Endothelial cell of umbilical vein (primary cell): ENCODE results near the gene ILF2. TPM values are rescaled to one million over a fixed set of nuclear protein-coding genes. Genes with fewer than 3 reads are reported as not detected.

Experiments
- BruUV-seq: library from RNA; stranded (reverse); fragments of 400-500 nt; replicated peaks from 2 replicates; lab custom pipeline; 2021; lab: Mats Ljungman, UMichigan
- CTCF ChIA-PET: fragments of 300-600, 350-600 bp; sonication (Branson Sonifier 250); formaldehyde crosslinking; loops from one replicate; lab custom pipeline; 2021; ENCODE audit warnings: antibody characterized with exemption, inconsistent platforms; lab: Charles Lee
- POLR2A ChIA-PET: fragments of 300-600, 350-600 bp; sonication (Branson Sonifier 250); formaldehyde crosslinking; loops from one replicate; lab custom pipeline; 2021; ENCODE audit warnings: antibody characterized with exemption, inconsistent platforms; lab: Charles Lee
- DNase-seq: peaks from one replicate; pipeline ENCODE4 v3.0.0-alpha.2; 2011; ENCODE audit warnings: low read depth, low spot score
- FAIRE-seq: peaks from 2 replicates; lab custom pipeline; 2011; peaks lifted over from hg19 to GRCh38; lab: Jason Lieb, UNC
- H2AFZ ChIP-seq: 2 replicates; pipeline ENCODE4 v1.6.0; 2012; ENCODE audit warnings: low read depth, low read length, control low read depth, inconsistent platforms
- H3K27ac ChIP-seq: 2 replicates; pipeline ENCODE4 v1.5.1; 2011; ENCODE audit warnings: low read depth, mild to moderate bottlenecking, control low read depth, low read length, moderate library complexity; ENCODE audit not compliant: insufficient read depth
- H3K27me3 ChIP-seq, 2 experiments: 2 replicates each; pipeline versions ENCODE4 v1.6.0 to v1.6.1; 2011; ENCODE audit warnings: low read length in 2 of 2, mixed read lengths in 1 of 2; ENCODE audit not compliant: control insufficient read depth in 2 of 2, insufficient read depth in 2 of 2
- H3K36me3 ChIP-seq, 2 experiments: 2 replicates in 1 of 2; 3 replicates in 1 of 2; pipeline ENCODE4 v1.5.1; 2011; ENCODE audit warnings: low read length in 2 of 2, mild to moderate bottlenecking in 1 of 2, moderate library complexity in 1 of 2; ENCODE audit not compliant: control insufficient read depth in 2 of 2, insufficient read depth in 2 of 2; ENCODE audit errors: extremely low read depth in 1 of 2
- H3K4me1 ChIP-seq: 3 replicates; pipeline ENCODE4 v1.5.1; 2011; ENCODE audit warnings: mild to moderate bottlenecking, low read length; ENCODE audit not compliant: control insufficient read depth, insufficient read depth; ENCODE audit errors: extremely low read depth
- H3K4me2 ChIP-seq: 2 replicates; pipeline ENCODE4 v1.6.1; 2011; ENCODE audit warnings: low read length, control low read depth, mixed read lengths; ENCODE audit not compliant: insufficient read depth
- H3K4me3 ChIP-seq, 3 experiments: fragments of 200-600 bp in 1 of 3; sonication (generic), shearing (Covaris generic) in 1 of 3; replicated peaks in 1 of 3; 2 replicates each; pipeline ENCODE4 v1.5.1; 2011 to 2016; ENCODE audit warnings: control low read depth in 3 of 3, low read length in 3 of 3, mild to moderate bottlenecking in 2 of 3, inconsistent platforms in 1 of 3, low read depth in 1 of 3, moderate library complexity in 1 of 3; ENCODE audit not compliant: insufficient read depth in 1 of 3
- H3K79me2 ChIP-seq: 2 replicates; pipeline ENCODE4 v1.6.0; 2012; ENCODE audit warnings: low read length, inconsistent platforms; ENCODE audit not compliant: control insufficient read depth, insufficient read depth
- H3K9ac ChIP-seq: replicated peaks from 2 replicates; pipeline ENCODE3; 2011; ENCODE audit warnings: low read length, control low read depth; ENCODE audit not compliant: insufficient read depth; ENCODE audit errors: extremely low read depth
- H3K9me1 ChIP-seq: replicated peaks from 3 replicates; pipeline ENCODE4 v1.6.0; 2011; ENCODE audit warnings: mild to moderate bottlenecking, low read length; ENCODE audit not compliant: control insufficient read depth, insufficient read depth; ENCODE audit errors: extremely low read depth
- H3K9me3 ChIP-seq: replicated peaks from 2 replicates; pipeline ENCODE4 v1.5.1; 2012; ENCODE audit warnings: low read length, inconsistent platforms; ENCODE audit not compliant: control insufficient read depth, insufficient read depth
- H4K20me1 ChIP-seq: replicated peaks from 2 replicates; pipeline ENCODE3; 2011; ENCODE audit warnings: mild to moderate bottlenecking, low read length; ENCODE audit not compliant: control insufficient read depth, insufficient read depth; ENCODE audit errors: extremely low read depth
- CTCF ChIP-seq, 2 donors: IDR thresholded peaks; 1 replicate in 1 of 2; 2 replicates in 1 of 2; pipeline ENCODE4 v1.5.1; 2011; ENCODE audit warnings: low read length in 2 of 2, mild to moderate bottlenecking in 2 of 2, moderate library complexity in 2 of 2, control low read depth in 1 of 2, inconsistent platforms in 1 of 2, low read depth in 1 of 2; ENCODE audit not compliant: insufficient read depth in 1 of 2; ENCODE audit errors: extremely low read depth in 1 of 2
- EZH2 ChIP-seq: IDR thresholded peaks from 2 replicates; pipeline ENCODE4 v1.6.1; 2012; ENCODE audit warnings: borderline replicate concordance, low read depth, mild to moderate bottlenecking, moderate library complexity, low read length, inconsistent platforms; ENCODE audit not compliant: severe bottlenecking
- FOS ChIP-seq: IDR thresholded peaks from 2 replicates; pipeline ENCODE4 v1.6.1; 2011; ENCODE audit warnings: mild to moderate bottlenecking, low read length, moderate library complexity, borderline replicate concordance; ENCODE audit not compliant: insufficient read depth
- GATA2 ChIP-seq: IDR thresholded peaks from 2 replicates; pipeline ENCODE4 v1.7.0; 2011; ENCODE audit warnings: low read depth, mild to moderate bottlenecking, moderate library complexity, mixed read lengths, low read length; ENCODE audit not compliant: insufficient read length, insufficient read depth
- JUN ChIP-seq: IDR thresholded peaks from 2 replicates; pipeline ENCODE4 v1.6.1; 2011; ENCODE audit warnings: borderline replicate concordance, low read depth; ENCODE audit not compliant: insufficient read length, insufficient read depth
- MAX ChIP-seq: IDR thresholded peaks from 2 replicates; pipeline ENCODE4 v1.6.1; 2011; ENCODE audit not compliant: insufficient read depth, insufficient read length
- MYC ChIP-seq: IDR thresholded peaks from one replicate; pipeline ENCODE4 v1.6.1; 2011; ENCODE audit warnings: mild to moderate bottlenecking, low read depth, low read length
- POLR2A ChIP-seq: IDR thresholded peaks from 2 replicates; pipeline ENCODE4 v1.6.1; 2012; ENCODE audit warnings: low read depth, mild to moderate bottlenecking, control low read depth, low read length
- POLR2AphosphoS5 ChIP-seq: IDR thresholded peaks from 2 replicates; pipeline ENCODE4 v1.6.1; 2012; ENCODE audit warnings: low read depth, mild to moderate bottlenecking, control low read depth, low read length, moderate library complexity; ENCODE audit not compliant: insufficient read depth
- dilution Hi-C: fragments of 300-500 bp; cut with MboI; formaldehyde crosslinking; loops from one replicate; pipeline ENCODE4 v1.15.0; 2019; ENCODE audit warnings: low sequenced_read_pairs; ENCODE audit not compliant: extremely low pct_ligation_motif_present
- intact Hi-C: fragments of 100-400 bp; cut with micrococcal nuclease; formaldehyde crosslinking; loops from one replicate; pipeline ENCODE4 v1.10.0; 2022
- polyA plus RNA-seq, 4 experiments: library from polyadenylated mRNA; depleted of rRNA in 3 of 4; stranded (reverse) in 3 of 4; unstranded in 1 of 4; fragments of >200 nt; gene quantifications; 2 replicates each; pipeline versions ENCODE4 v1.2.1 to v1.2.3, GENCODE V29; 2011 to 2012; ENCODE audit warnings: missing spikeins in 1 of 4
- total RNA-seq: library from RNA; stranded (reverse); gene quantifications from 2 replicates; pipeline ENCODE4 v1.2.3, GENCODE V29; 2021

Gene ILF2
- total and polyA plus RNA-seq, 2 donors (not counting 3 experiments of a cell fraction or from before 2014, with no cell fraction given), result 271 to 303 TPM

GRCh38 chr1:153662269-153662668, 8.5 kb downstream of the ILF2 start:
- Histone ChIP-seq H4K20me1 (no peaks in the 10 kb centered on the region), H2AFZ (no peak overlapping the region), H3K9me1 (no peaks in the 10 kb centered on the region), H3K4me2 (no peak overlapping the region), H3K4me3 (no peak overlapping the region), H3K27me3 (no peaks in the 10 kb centered on the region), H3K9me3 (no peaks in the 10 kb centered on the region), H3K27ac (no peak overlapping the region), H3K9ac (no peak overlapping the region), H3K79me2 (peaks cover 15% of the 10 kb centered on the region), H3K36me3 (peaks cover 36 to 44% of the 10 kb centered on the region in 2 experiments), H3K4me1 (peaks cover 7% of the 10 kb centered on the region)
- DNase-seq, result no peak
- POLR2A ChIA-PET, result interaction anchor here (0.9 kb wide), 1 partner anchor 28 kb away, joined by 3 read pairs; the partner anchor contains the start of gene CHTOP
- CTCF ChIA-PET, result interaction anchor here (0.6 to 1.9 kb wide), 2 partner anchors 90 to 152 kb away, joined by 3 to 5 read pairs; no protein-coding TSS in a partner anchor
- TF ChIP-seq POLR2AphosphoS5, result no peak
- no peak for TF ChIP-seq MYC
- no peak for TF ChIP-seq POLR2A
- no peak for TF ChIP-seq FOS
- no peak for TF ChIP-seq CTCF (IDR thresholded peaks at IDR 0.05; ENCODE audit: extremely low read depth in 1 of 2, insufficient read depth in 1 of 2, low read depth in 1 of 2, low read length in 2 of 2)
- TF ChIP-seq GATA2, result no peak
- no peak for TF ChIP-seq EZH2
- TF ChIP-seq MAX, result no peak
- TF ChIP-seq JUN, result no peak
- TSS peak; percentile 47 for BruUV-seq
- dilution Hi-C loops (no loop called here), intact Hi-C loops (no loop called here)
- no peak for FAIRE-seq
